Measurements from ENCODE around the gene ZBTB48.
"Not testable (repeated sequence)": the region's sequence is repeated elsewhere in the genome, so short reads cannot be mapped to it uniquely, and the experiment has no call there.

Gene ZBTB48

GRCh38 chr1:6635910-6636760 is 56.3 kb downstream of the ZBTB48 start:
- DNase-seq = no peak

GRCh38 chr1:6636778-6637177 is 57.0 kb downstream of the ZBTB48 start:
- not testable (repeated sequence) for DNase-seq

- no peak for DNase-seq
Observed at GRCh38 chr1:6637770-6638169, 58.0 kb downstream of the ZBTB48 start.

- DNase-seq = no peak
Observed at GRCh38 chr1:6638226-6638625, 58.4 kb downstream of the ZBTB48 start.
